Ovary (tissue), 3 donors: ENCODE data around the gene UMOD.

Experiments
- EP300 ChIP-seq: sonication (generic); formaldehyde crosslinking; IDR thresholded peaks from one replicate; pipeline ENCODE4 v1.6.1; 2017; ENCODE audit warnings: antibody characterized with exemption
- POLR2A ChIP-seq: fragments of 450-650 bp; IDR thresholded peaks from one replicate; pipeline ENCODE4 v1.6.1; 2017; ENCODE audit warnings: antibody characterized with exemption, mild to moderate bottlenecking, moderate library complexity
- TF ChIP-seq, protein P1 (sequence below), 3 donors: fragments of 450-650 bp in 2 of 3; fragments of 200-600 bp in 1 of 3; IDR thresholded peaks; one replicate each; pipeline versions ENCODE4 v1.5.1 to v1.8.0; 2016 to 2022; ENCODE audit warnings: antibody characterized with exemption in 3 of 3, mild to moderate bottlenecking in 1 of 3
- donor health status: DM: no; HTN: no; CAD: no.

DNA sequence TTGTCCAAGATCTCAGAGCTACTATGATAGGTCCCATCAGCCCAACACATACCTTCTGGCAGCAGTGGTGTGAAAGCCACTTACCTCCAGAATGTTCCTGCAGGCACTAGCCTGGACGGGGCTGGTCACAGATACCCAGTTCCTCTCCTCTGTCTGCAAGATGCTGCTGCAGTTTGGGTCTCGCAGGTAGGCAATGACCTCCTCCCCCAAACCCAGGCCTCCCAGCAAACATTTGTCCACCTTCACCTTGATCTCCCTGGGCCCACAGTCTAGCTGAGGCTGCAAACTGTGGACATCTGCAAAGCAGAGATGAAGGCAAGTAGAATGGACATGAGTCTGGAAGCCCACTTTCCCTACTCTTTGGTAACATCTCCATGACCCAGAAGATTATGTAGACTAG is 32.3 kb downstream of the UMOD start:
- TF ChIP-seq, protein P1, sequence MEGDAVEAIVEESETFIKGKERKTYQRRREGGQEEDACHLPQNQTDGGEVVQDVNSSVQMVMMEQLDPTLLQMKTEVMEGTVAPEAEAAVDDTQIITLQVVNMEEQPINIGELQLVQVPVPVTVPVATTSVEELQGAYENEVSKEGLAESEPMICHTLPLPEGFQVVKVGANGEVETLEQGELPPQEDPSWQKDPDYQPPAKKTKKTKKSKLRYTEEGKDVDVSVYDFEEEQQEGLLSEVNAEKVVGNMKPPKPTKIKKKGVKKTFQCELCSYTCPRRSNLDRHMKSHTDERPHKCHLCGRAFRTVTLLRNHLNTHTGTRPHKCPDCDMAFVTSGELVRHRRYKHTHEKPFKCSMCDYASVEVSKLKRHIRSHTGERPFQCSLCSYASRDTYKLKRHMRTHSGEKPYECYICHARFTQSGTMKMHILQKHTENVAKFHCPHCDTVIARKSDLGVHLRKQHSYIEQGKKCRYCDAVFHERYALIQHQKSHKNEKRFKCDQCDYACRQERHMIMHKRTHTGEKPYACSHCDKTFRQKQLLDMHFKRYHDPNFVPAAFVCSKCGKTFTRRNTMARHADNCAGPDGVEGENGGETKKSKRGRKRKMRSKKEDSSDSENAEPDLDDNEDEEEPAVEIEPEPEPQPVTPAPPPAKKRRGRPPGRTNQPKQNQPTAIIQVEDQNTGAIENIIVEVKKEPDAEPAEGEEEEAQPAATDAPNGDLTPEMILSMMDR (IDR thresholded peaks at IDR 0.05) = no peak
- TF ChIP-seq POLR2A = no peak
- no peak for TF ChIP-seq EP300
